ENCODE measurements around the gene SLIT3.

Gene SLIT3

DNA sequence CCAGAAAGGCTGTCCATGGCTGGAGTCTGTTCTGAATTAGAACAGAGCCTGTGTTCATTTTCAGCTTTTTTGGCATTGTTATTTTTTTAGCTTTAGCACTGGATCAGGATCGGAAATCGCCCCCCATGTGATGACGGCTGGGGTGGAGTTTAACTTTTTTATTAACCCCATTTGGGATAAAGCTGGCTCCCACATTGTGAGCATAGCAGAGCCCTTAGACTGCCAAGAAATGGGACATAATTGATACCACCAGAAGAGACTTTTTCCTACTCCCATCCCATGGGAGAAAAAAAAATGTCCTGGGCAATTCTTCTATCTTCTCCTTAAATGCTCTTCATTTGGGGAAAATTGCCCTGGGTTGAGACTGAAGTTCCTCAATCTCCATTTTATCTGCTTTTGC is 52.4 kb downstream of the SLIT3 start:
- TF ChIP-seq ZNF645 (tag by site-specific recombination; IDR thresholded peaks at IDR 0.05): no peak
- no peaks in the 10 kb centered on the region for H3K9me3 ChIP-seq (ENCODE audit: control insufficient read depth, insufficient read depth, low read depth, low read length)
- no peak overlapping the region for H3K27ac ChIP-seq (ENCODE audit: extremely low read depth, low read depth, low read length)
- no peak overlapping the region for H3K4me3 ChIP-seq (ENCODE audit: low read depth, low read length)
- POLR2A ChIA-PET: no interaction called here
- peaks cover 0 to 3% of the 10 kb centered on the region in 2 experiments; a peak in 1 of 3 replicates for H3K36me3 ChIP-seq (ENCODE audit: control insufficient read depth in 2 of 2, insufficient read depth in 1 of 2, low read length in 2 of 2)
- no peaks in the 10 kb centered on the region for H3K4me1 ChIP-seq (ENCODE audit: control insufficient read depth, insufficient read depth, low read length)
- CTCF ChIA-PET: no interaction called here

GRCh38 chr5:169244812-169245211 is 56.1 kb downstream of the SLIT3 start:
- H3K27ac ChIP-seq (ENCODE audit: extremely low read depth, low read depth, low read length): no peak overlapping the region
- CTCF ChIA-PET: interaction anchor here (1.2 kb wide), 1 partner anchor 335 kb away, joined by 3 read pairs; no protein-coding TSS in a partner anchor

DNA sequence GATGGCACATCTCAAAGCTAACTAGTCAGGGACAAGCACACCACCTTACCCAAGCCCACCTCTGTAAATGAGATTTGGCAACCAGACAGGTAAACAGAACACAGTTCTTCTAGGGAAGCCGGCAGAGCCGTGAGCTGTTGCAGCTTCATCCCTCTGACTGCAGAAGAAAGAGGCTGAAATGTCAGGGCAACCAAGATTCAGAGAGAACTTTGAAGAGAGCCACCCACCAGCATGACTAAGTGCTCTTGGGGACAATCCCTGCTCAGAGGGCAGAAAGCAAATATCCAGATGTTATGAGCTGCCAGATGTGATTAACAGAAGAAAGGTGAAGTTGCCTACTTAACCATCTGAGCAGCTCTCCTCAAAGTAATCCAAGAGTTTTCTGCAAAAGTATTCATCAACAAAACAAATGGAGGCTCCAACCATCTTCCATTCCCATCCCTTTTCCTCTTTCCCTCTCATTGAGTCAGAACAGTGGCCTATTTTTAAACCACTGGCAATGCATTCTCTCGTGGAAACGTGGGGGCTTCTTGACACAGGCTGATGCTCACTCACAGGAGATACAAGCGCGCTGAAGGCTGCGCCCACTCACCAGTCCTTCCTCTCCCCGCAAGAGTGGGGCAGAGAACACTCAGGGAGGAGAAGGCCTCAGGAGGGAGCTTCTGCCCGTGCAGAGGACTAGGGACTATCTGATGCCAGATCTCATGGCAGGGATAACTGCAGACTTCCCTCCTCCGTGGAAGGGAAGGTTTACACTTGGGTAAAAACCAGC is 57.1 kb downstream of the SLIT3 start:
- Histone ChIP-seq H3K36me3 (ENCODE audit: control insufficient read depth in 2 of 2, insufficient read depth in 1 of 2, low read length in 2 of 2) (no peaks in the 10 kb centered on the region), H3K9me3 (ENCODE audit: control insufficient read depth, insufficient read depth, low read depth, low read length) (peaks cover 3% of the 10 kb centered on the region; the same call in 1 of the 2 replicates), H3K4me1 (ENCODE audit: control insufficient read depth, insufficient read depth, low read length) (no peaks in the 10 kb centered on the region), H3K27ac (ENCODE audit: extremely low read depth, low read depth, low read length) (no peak overlapping the region), H3K4me3 (ENCODE audit: low read depth, low read length) (no peak overlapping the region)
- POLR2A ChIA-PET: no interaction called here
- CTCF ChIA-PET: interaction anchor here (0.6 to 1.0 kb wide), 2 partner anchors 171 to 257 kb away, joined by 3 read pairs; no protein-coding TSS in a partner anchor
- no peak for TF ChIP-seq PATZ1 (tag by site-specific recombination; IDR thresholded peaks at IDR 0.05)

More at GRCh38 chr5:169244812-169245211, 56.1 kb downstream of the SLIT3 start:
- peaks cover under 1% of the 10 kb centered on the region; the same call in 1 of the 2 replicates for H3K9me3 ChIP-seq (ENCODE audit: control insufficient read depth, insufficient read depth, low read depth, low read length)
- H3K36me3 ChIP-seq (ENCODE audit: control insufficient read depth in 2 of 2, insufficient read depth in 1 of 2, low read length in 2 of 2): peaks cover 0 to 2% of the 10 kb centered on the region in 2 experiments; a peak in 1 of 3 replicates
- POLR2A ChIA-PET: no interaction called here
- H3K4me1 ChIP-seq (ENCODE audit: control insufficient read depth, insufficient read depth, low read length): no peaks in the 10 kb centered on the region
- TF ChIP-seq ZNF426 (tag by site-specific recombination; IDR thresholded peaks at IDR 0.05) (no peak), ZNF266 (tag by site-specific recombination; IDR thresholded peaks at IDR 0.05; ENCODE audit: low read depth) (no peak), ZNF830 (tag by site-specific recombination; IDR thresholded peaks at IDR 0.05; ENCODE audit: low read depth) (no peak), ZNF404 (tag by site-specific recombination; IDR thresholded peaks at IDR 0.05) (no peak), ZNF529 (tag by site-specific recombination; IDR thresholded peaks at IDR 0.05; ENCODE audit: insufficient replicate concordance) (no peak), ZNF311 (tag by site-specific recombination; IDR thresholded peaks at IDR 0.05; ENCODE audit: borderline replicate concordance) (no peak), ZFP37 (tag by site-specific recombination; IDR thresholded peaks at IDR 0.05) (no peak), ZNF837 (tag by site-specific recombination; IDR thresholded peaks at IDR 0.05) (no peak), ZNF510 (tag by site-specific recombination; IDR thresholded peaks at IDR 0.05; ENCODE audit: insufficient replicate concordance) (no peak), WT1 (tag by site-specific recombination; IDR thresholded peaks at IDR 0.05) (no peak)
- H3K4me3 ChIP-seq (ENCODE audit: low read depth, low read length): no peak overlapping the region

DNA sequence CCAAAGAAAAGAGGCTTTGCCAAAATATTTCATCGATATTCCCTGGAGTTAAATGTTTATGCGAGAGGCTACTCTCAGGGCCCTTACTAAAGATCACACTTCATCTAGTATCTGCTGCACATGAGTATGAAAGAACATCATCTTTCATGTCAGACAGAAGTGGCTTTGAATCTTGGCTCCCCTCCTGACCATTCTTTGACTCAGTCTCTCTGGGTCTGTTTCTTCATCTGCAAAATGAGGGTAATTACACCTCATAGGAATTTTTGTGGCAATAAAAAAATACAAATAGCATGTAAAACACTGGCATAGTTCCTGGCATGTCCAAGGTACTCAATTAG is 58.1 kb downstream of the SLIT3 start:
- ChIA-PET POLR2A (interaction anchor here (0.6 kb wide), 1 partner anchor 59 kb away, joined by 3 read pairs; no protein-coding TSS in a partner anchor), CTCF (no interaction called here)
- Histone ChIP-seq H3K27ac (ENCODE audit: extremely low read depth, low read depth, low read length) (no peak overlapping the region), H3K4me1 (ENCODE audit: control insufficient read depth, insufficient read depth, low read length) (no peaks in the 10 kb centered on the region), H3K4me3 (ENCODE audit: low read depth, low read length) (no peak overlapping the region), H3K9me3 (ENCODE audit: control insufficient read depth, insufficient read depth, low read depth, low read length) (peaks cover 3% of the 10 kb centered on the region; the same call in 1 of the 2 replicates), H3K36me3 (ENCODE audit: control insufficient read depth in 2 of 2, insufficient read depth in 1 of 2, low read length in 2 of 2) (no peaks in the 10 kb centered on the region)
- no peak for TF ChIP-seq ZSCAN23 (tag by site-specific recombination; IDR thresholded peaks at IDR 0.05)
- no peak for TF ChIP-seq GLIS2 (tag by site-specific recombination; IDR thresholded peaks at IDR 0.05)
- no peak for TF ChIP-seq ZNF48 (tag by site-specific recombination; IDR thresholded peaks at IDR 0.05)
- no peak for TF ChIP-seq ZNF423 (tag by site-specific recombination; IDR thresholded peaks at IDR 0.05)
- TF ChIP-seq ZNF37A (tag by site-specific recombination; IDR thresholded peaks at IDR 0.05): no peak
- TF ChIP-seq TCF7L2 (IDR thresholded peaks at IDR 0.05; ENCODE audit: borderline replicate concordance, low read depth, low read length): no peak
- TF ChIP-seq ZFP3 (tag by site-specific recombination; IDR thresholded peaks at IDR 0.05; ENCODE audit: low read depth): no peak
- TF ChIP-seq PRDM6 (tag by site-specific recombination; IDR thresholded peaks at IDR 0.05): no peak
- no peak for TF ChIP-seq ZFP41 (tag by site-specific recombination; IDR thresholded peaks at IDR 0.05; ENCODE audit: borderline replicate concordance)
- no peak for TF ChIP-seq ZNF692 (tag by site-specific recombination; IDR thresholded peaks at IDR 0.05)
